Right lobe of liver (tissue), 6 donors: ENCODE measurements around the gene GCK. TPM values are rescaled to one million over a fixed set of nuclear protein-coding genes. Genes with fewer than 3 reads are reported as not detected.
A peak's percentile ranks its signal among the peaks of the same experiment; 100 is the strongest.

ENCODE experiments used
- ATAC-seq, 4 donors: fragments of 200-7000 bp; cut with Tn5 transposase; one replicate each; pipeline ENCODE4 v1.9.1; 2020; ENCODE audit warnings: mild to moderate bottlenecking in 4 of 4, moderate library complexity in 4 of 4
- DNase-seq, 3 donors: peaks; one replicate each; pipeline ENCODE4 v3.0.0-alpha.2; 2020
- H3K27ac ChIP-seq, 3 donors: fragments of 200-600 bp; one replicate each; pipeline ENCODE4 v1.8.0; 2022
- H3K27me3 ChIP-seq, 2 donors: fragments of 200-600 bp; one replicate each; pipeline ENCODE4 v1.8.0; 2022
- H3K36me3 ChIP-seq, 4 donors: fragments of 200-600 bp; sonication (generic) in 1 of 4; one replicate each; pipeline versions ENCODE4 v1.5.1 to v1.8.0; 2017 to 2022; ENCODE audit warnings: control low read depth in 1 of 4
- H3K4me1 ChIP-seq, 4 donors: fragments of 200-600 bp; sonication (generic) in 1 of 4; one replicate each; pipeline versions ENCODE4 v1.5.1 to v1.8.0; 2017 to 2022; ENCODE audit warnings: control low read depth in 1 of 4
- H3K4me3 ChIP-seq, 3 donors: fragments of 200-600 bp; one replicate each; pipeline ENCODE4 v1.8.0; 2022
- H3K9me3 ChIP-seq, 4 donors: fragments of 200-600 bp; sonication (generic) in 1 of 4; one replicate each; pipeline versions ENCODE4 v1.5.1 to v1.8.0; 2017 to 2022; ENCODE audit warnings: control low read depth in 1 of 4
- CTCF ChIP-seq, 4 donors: fragments of 200-600 bp in 3 of 4; fragments of 450-650 bp in 1 of 4; IDR thresholded peaks; one replicate each; pipeline versions ENCODE4 v1.5.1 to v1.8.0; 2016 to 2022; ENCODE audit warnings: antibody characterized with exemption in 4 of 4, mild to moderate bottlenecking in 2 of 4
- POLR2A ChIP-seq: fragments of 450-650 bp; IDR thresholded peaks from one replicate; pipeline ENCODE4 v1.6.1; 2017; ENCODE audit warnings: antibody characterized with exemption, mild to moderate bottlenecking
- WGBS: methylation state at CpG from one replicate; pipeline ENCODE4 v1.1.6; 2018; ENCODE audit warnings: low coverage, low lambda C conversion rate; ENCODE audit not compliant: insufficient coverage; ENCODE audit errors: missing lambda C conversion rate; 5-methylcytosine and 5-hydroxymethylcytosine counted together
- intact Hi-C, 2 donors: fragments of 100-400 bp; cut with DNase I; formaldehyde crosslinking; loops; one replicate each; pipeline versions ENCODE4 v1.11.2 to v1.14.1; 2022
- total RNA-seq, 6 experiments: library from RNA; depleted of rRNA in 2 of 6; stranded (reverse); fragments of >200 nt in 2 of 6; fragmentation: NEBNext Ultra II Directional in 3 of 6; extraction: Animal tissue kit (Norgen Biotek cat#: 25700) in 3 of 6; gene quantifications; one replicate each; pipeline versions ENCODE4 v1.1.0 to v1.2.4, GENCODE V29; 2016 to 2023
- donor health status: DM: no; HTN: yes; CAD: no.
- donor health status: DM: no; HTN: no; CAD: no.
- donor health status: DM: no; HTN: no; CAD: no.
- donor health status: DM: no; HTN: yes; CAD: no.
- donor health status: DM: no; HTN: yes; CAD: no.

Gene GCK
- total RNA-seq, 6 experiments from 2014 or later = 0.50 to 5.9 (median 2.0) TPM

- H3K4me3 ChIP-seq = no peak overlapping the region
- no peaks in the 10 kb centered on the region for H3K9me3 ChIP-seq
- no peaks in the 10 kb centered on the region for H3K27me3 ChIP-seq
- H3K36me3 ChIP-seq = no peaks in the 10 kb centered on the region
- peaks cover 0 to 49% (median 24%) of the 10 kb centered on the region in 4 donors for H3K4me1 ChIP-seq
- ATAC-seq = peak; percentile 55 to 78 (median 74)
- peak overlapping the region in 2 of 3 donors; percentile 1 to 47 for H3K27ac ChIP-seq
- 24% methylated on average over 3 of the region's 8 CpGs for WGBS
- TF ChIP-seq CTCF (IDR thresholded peaks at IDR 0.05) (no peak), POLR2A (no peak)
- DNase-seq = peak; percentile 78 to 93 (median 91)
- intact Hi-C loops = no loop called here
These were observed 33.8 kb downstream of the GCK start for GRCh38 chr7:44155191-44156185.

DNA sequence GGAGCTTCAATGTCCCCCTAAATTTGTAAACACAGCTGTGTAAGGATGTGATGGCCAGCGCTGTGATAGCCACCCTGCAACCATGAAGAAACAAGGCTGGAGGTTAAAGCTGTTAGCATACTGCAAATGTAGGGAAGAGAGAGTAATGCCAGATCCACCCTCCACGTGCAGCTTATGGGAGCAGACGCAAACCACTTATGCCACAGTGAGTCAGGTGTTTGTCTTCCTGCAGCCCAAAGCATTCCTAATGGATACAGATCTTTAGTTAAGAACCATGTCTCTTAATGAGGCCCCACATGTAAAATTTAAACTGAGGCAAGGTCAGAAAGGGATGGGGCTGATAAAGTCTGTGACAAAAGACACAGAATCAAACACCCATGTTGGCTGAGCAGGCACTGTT, 34.5 kb downstream of the GCK start:
- intact Hi-C loops = no loop called here
- H3K36me3 ChIP-seq = no peaks in the 10 kb centered on the region
- ATAC-seq = no peak
- WGBS = 75% methylated on average over 3 of the region's 3 CpGs
- H3K4me3 ChIP-seq = no peak overlapping the region
- no peak overlapping the region for H3K27ac ChIP-seq
- H3K4me1 ChIP-seq = peaks cover 0 to 44% (median 21%) of the 10 kb centered on the region in 4 donors
- TF ChIP-seq POLR2A (no peak), CTCF (IDR thresholded peaks at IDR 0.05) (no peak)
- no peaks in the 10 kb centered on the region for H3K9me3 ChIP-seq
- H3K27me3 ChIP-seq = no peaks in the 10 kb centered on the region
- peak in 1 of 3 donors; percentile 14 for DNase-seq

DNA sequence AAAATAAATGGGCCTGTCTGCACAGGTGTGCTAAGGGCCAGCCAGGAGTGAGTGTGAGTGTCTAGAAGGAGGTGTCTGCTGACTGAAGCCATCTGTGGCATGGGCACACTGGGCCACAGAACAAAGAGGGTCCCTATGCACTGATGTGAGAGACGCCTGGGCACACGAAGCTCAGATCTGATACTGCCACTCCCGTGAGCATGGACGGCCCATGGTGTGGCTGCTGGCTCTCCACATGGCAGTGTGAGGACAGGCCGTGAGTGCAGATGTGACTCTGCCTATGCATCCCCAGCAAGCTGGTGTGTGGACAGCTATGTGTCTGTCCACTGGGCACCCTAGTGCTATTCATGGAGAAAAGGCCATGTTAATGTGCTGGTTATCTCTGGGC, 35.3 kb downstream of the GCK start:
- TF ChIP-seq CTCF (IDR thresholded peaks at IDR 0.05) (no peak), POLR2A (no peak)
- H3K4me1 ChIP-seq = peaks cover 0 to 36% (median 17%) of the 10 kb centered on the region in 4 donors
- H3K27me3 ChIP-seq = no peaks in the 10 kb centered on the region
- no peaks in the 10 kb centered on the region for H3K9me3 ChIP-seq
- H3K27ac ChIP-seq = no peak overlapping the region
- H3K4me3 ChIP-seq = no peak overlapping the region
- no peaks in the 10 kb centered on the region for H3K36me3 ChIP-seq
- intact Hi-C loops = no loop called here
- WGBS = 100% methylated on average over 2 of the region's 5 CpGs
- ATAC-seq (no peak), DNase-seq (peak in 1 of 3 donors; percentile 21)

GRCh38 chr7:44152971-44153947, 36.0 kb downstream of the GCK start:
- Histone ChIP-seq H3K4me3 (no peak overlapping the region), H3K27me3 (no peaks in the 10 kb centered on the region), H3K4me1 (peaks cover 0 to 29% (median 14%) of the 10 kb centered on the region in 4 donors), H3K36me3 (no peaks in the 10 kb centered on the region), H3K27ac (no peak overlapping the region), H3K9me3 (no peaks in the 10 kb centered on the region)
- WGBS = 52% methylated on average over 6 of the region's 22 CpGs
- no peak for TF ChIP-seq POLR2A
- TF ChIP-seq CTCF (IDR thresholded peaks at IDR 0.05) = no peak
- DNase-seq (peak in 1 of 3 donors; percentile 43), ATAC-seq (no peak)
- intact Hi-C loops = no loop called here
